ENCODE results near the gene ACP1.
"Not testable (repeated sequence)": the region's sequence is repeated elsewhere in the genome, so short reads cannot be mapped to it uniquely, and the experiment has no call there.

ACP1 gene

GRCh38 chr2:314561-315336, 50.0 kb downstream of the ACP1 start:
- FAIRE-seq: no peak

GRCh38 chr2:315925-316324, 51.2 kb downstream of the ACP1 start:
- not testable (repeated sequence) for FAIRE-seq

GRCh38 chr2:316381-316780, 51.6 kb downstream of the ACP1 start:
- no peak for FAIRE-seq

DNA sequence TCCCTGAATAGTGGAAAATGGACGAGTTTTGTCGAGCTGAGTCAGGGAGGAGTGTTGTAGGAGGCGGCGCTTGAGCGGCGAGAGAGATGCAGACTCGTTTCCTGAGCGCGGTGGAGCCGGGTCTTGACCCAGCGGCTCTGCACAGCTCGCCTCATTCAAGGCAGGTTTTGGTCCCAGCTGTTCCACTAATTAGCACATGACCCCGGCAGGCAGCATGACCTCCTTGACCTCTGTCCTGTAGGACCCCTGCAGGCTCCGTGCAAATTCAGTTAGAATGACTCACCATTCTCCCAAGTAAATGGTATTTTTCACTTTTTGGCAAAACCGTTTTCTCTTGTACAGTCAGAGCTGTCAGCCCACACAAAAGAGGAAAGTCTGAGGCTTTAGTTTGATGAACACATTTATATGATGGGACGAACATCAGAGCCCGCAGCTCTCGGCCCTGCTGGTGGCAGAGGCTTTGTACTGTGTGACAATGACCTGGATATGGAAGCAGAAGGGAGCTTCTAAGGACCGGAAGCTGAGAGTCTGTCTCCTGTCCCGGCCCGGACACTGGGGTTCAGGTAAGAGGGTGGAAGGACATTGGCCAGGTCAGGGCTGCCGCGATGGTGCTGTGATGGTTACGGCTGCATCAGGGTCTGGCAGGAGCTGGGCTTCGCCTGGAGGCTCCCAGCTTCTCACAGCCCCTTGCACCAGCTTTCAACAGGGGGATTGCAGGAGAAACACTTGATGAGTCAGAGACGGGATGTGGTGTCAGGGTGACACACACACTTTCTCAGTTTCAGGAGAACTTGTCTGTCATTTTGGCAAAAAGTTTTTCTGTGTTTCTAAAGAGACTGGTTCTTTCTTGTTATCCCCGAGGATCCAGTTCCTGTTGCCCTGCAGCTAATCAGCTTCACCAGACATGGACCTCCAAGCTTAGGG, 53.0 kb downstream of the ACP1 start:
- FAIRE-seq: no peak

DNA sequence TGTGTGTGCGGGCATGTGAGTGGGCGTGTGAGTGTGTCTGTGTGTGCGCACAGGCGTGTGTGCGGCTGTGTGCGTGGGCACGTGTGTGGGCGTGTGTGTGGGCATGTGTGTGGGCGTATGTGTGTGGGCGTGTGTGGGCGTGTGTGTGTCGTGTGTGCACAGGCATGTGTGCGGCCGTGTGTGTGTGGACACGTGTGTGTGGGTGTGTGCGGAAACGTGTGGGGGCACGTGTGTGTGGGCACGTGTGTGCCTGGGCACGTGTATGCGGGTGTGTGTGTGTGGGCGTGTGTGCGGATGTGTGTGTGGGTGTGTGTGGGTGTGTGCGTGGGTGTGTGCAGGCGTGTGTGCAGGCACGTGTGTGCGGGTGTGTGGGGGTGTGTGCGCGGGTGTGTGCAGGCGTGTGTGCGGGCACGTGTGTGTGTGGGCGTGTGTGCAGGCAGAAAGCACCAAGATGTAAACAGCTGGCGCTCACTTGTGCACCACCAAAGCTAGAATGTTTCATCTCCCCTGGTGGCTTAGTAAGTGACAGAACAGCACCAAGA, 54.4 kb downstream of the ACP1 start:
- FAIRE-seq: no peak

DNA sequence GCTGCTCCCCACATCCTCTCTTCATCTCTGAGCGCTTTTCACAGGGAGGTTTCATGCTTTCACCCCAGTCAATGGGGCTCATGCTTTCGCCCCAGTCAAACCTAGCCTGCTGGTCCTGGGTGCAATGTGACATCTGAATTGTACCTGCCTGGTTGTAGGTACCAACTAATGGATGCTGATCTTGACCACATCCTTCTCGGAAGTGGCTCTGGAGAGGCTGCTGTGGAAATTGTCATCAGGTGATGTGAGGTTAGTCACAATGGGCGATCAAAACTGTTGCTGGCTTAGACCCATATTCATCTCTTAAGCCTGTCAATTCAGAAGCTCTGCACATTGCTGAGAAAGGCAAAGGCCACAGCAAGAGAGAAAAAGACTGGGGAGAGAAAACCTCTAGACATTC, 55.8 kb downstream of the ACP1 start:
- FAIRE-seq: no peak

GRCh38 chr2:322326-322725, 57.6 kb downstream of the ACP1 start:
- no peak for FAIRE-seq

DNA sequence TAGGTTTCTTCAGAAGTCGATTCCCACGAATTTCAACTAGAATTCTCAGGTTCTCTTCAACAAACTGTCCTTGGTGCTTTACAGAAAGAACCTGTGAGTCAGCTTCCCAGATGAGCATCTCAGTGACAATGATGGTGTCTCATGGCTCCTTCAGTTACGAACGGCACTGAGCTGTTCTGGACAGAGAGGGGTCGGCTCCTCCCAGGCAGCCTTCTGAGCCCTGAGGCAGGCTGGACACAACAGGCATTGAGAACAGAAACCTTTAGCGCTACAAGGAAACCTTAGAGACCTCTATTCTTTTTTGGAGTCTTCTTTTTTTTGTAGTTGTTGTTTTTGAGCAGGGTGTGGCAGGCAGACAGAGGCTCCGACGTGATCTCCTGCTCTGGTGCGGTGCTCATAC, 58.3 kb downstream of the ACP1 start:
- FAIRE-seq: no peak

Data from colon (tissue), 2 donors.